Transverse colon (tissue), 4 donors: ENCODE data around the gene CDK4.

ENCODE experiments used
- CTCF ChIP-seq, 5 experiments: fragments of 200-600 bp in 3 of 5; fragments of 450-650 bp in 2 of 5; sonication (generic) in 3 of 5; IDR thresholded peaks; 1 replicate in 2 of 5; 2 replicates in 3 of 5; pipeline ENCODE4 v1.5.1; 2016 to 2017; ENCODE audit warnings: antibody characterized with exemption in 5 of 5, inconsistent platforms in 3 of 5, mild to moderate bottlenecking in 2 of 5, moderate library complexity in 1 of 5
- POLR2A ChIP-seq: fragments of 450-650 bp; IDR thresholded peaks from one replicate; pipeline ENCODE4 v1.6.1; 2016; ENCODE audit warnings: antibody characterized with exemption, mild to moderate bottlenecking, moderate library complexity
- POLR2AphosphoS5 ChIP-seq, 3 donors: sonication (generic); formaldehyde crosslinking; IDR thresholded peaks; one replicate each; pipeline ENCODE4 v1.6.1; 2016; ENCODE audit warnings: antibody characterized with exemption in 3 of 3

- TF ChIP-seq CTCF (IDR thresholded peaks at IDR 0.05) = no peak
- TF ChIP-seq POLR2A = no peak
- TF ChIP-seq POLR2AphosphoS5 (IDR thresholded peaks at IDR 0.05) = no peak
These were observed 51.8 kb downstream of the CDK4 start for GRCh38 chr12:57700317-57700716.
